ENCODE results near the gene APBA1. TPM values are rescaled to one million over a fixed set of nuclear protein-coding genes. Genes with fewer than 3 reads are reported as not detected.

APBA1 gene
- total RNA-seq, 6 experiments from 2014 or later, result 17.6 to 25.6 (median 20.7) TPM

GRCh38 chr9:69622676-69623075 lies 49.5 kb downstream of the APBA1 start:
- peaks cover 5% of the 10 kb centered on the region; the same call in 1 of the 2 replicates for H3K27me3 Mint-ChIP-seq (ENCODE audit: insufficient read depth)
- peaks cover 9% of the 10 kb centered on the region for H3K36me3 Mint-ChIP-seq (ENCODE audit: low read depth)
- H3K27ac Mint-ChIP-seq, result peak overlapping the region; percentile 4; the same call in 1 of the 2 replicates
- TF ChIP-seq CTCF (IDR thresholded peaks at IDR 0.05), result no peak
- no peak overlapping the region for H3K4me3 Mint-ChIP-seq
- no peaks in the 10 kb centered on the region for H3K9me3 Mint-ChIP-seq
- peaks cover 18% of the 10 kb centered on the region for H3K4me1 Mint-ChIP-seq (ENCODE audit: low read depth)
- peak; percentile 9 for DNase-seq

- Mint-ChIP-seq H3K4me1 (ENCODE audit: low read depth) (peaks cover 18% of the 10 kb centered on the region), H3K4me3 (no peak overlapping the region), H3K27me3 (ENCODE audit: insufficient read depth) (peaks cover 5% of the 10 kb centered on the region; the same call in 1 of the 2 replicates), H3K9me3 (no peaks in the 10 kb centered on the region), H3K36me3 (ENCODE audit: low read depth) (peaks cover 9% of the 10 kb centered on the region), H3K27ac (peak overlapping the region; percentile 4; the same call in 1 of the 2 replicates)
- TF ChIP-seq CTCF (IDR thresholded peaks at IDR 0.05), result no peak
- no peak for DNase-seq
These were observed 50.3 kb downstream of the APBA1 start for GRCh38 chr9:69621730-69622460.

GRCh38 chr9:69620731-69621130 lies 51.4 kb downstream of the APBA1 start:
- peaks cover 9% of the 10 kb centered on the region for H3K36me3 Mint-ChIP-seq (ENCODE audit: low read depth)
- no peak for TF ChIP-seq CTCF (IDR thresholded peaks at IDR 0.05)
- peaks cover 5% of the 10 kb centered on the region; the same call in 1 of the 2 replicates for H3K27me3 Mint-ChIP-seq (ENCODE audit: insufficient read depth)
- H3K4me3 Mint-ChIP-seq, result no peak overlapping the region
- peaks cover 18% of the 10 kb centered on the region for H3K4me1 Mint-ChIP-seq (ENCODE audit: low read depth)
- no peak for DNase-seq
- no peak overlapping the region for H3K27ac Mint-ChIP-seq
- H3K9me3 Mint-ChIP-seq, result no peaks in the 10 kb centered on the region

GRCh38 chr9:69619233-69619632 lies 52.9 kb downstream of the APBA1 start:
- peaks cover 18% of the 10 kb centered on the region for H3K4me1 Mint-ChIP-seq (ENCODE audit: low read depth)
- peaks cover 5% of the 10 kb centered on the region; the same call in 1 of the 2 replicates for H3K27me3 Mint-ChIP-seq (ENCODE audit: insufficient read depth)
- no peak overlapping the region for H3K27ac Mint-ChIP-seq
- DNase-seq, result no peak
- peaks cover 9% of the 10 kb centered on the region for H3K36me3 Mint-ChIP-seq (ENCODE audit: low read depth)
- no peak overlapping the region for H3K4me3 Mint-ChIP-seq
- H3K9me3 Mint-ChIP-seq, result no peaks in the 10 kb centered on the region
- no peak for TF ChIP-seq CTCF (IDR thresholded peaks at IDR 0.05)

GRCh38 chr9:69617006-69617405 lies 55.2 kb downstream of the APBA1 start:
- peaks cover 9% of the 10 kb centered on the region for H3K36me3 Mint-ChIP-seq (ENCODE audit: low read depth)
- H3K4me3 Mint-ChIP-seq, result no peak overlapping the region
- no peak for DNase-seq
- TF ChIP-seq CTCF (IDR thresholded peaks at IDR 0.05), result no peak
- no peak overlapping the region for H3K27ac Mint-ChIP-seq
- no peaks in the 10 kb centered on the region for H3K27me3 Mint-ChIP-seq (ENCODE audit: insufficient read depth)
- H3K9me3 Mint-ChIP-seq, result no peaks in the 10 kb centered on the region
- peaks cover 5% of the 10 kb centered on the region for H3K4me1 Mint-ChIP-seq (ENCODE audit: low read depth)

All from HFFc6 (cell line).